Occipital lobe (tissue), 2 donors: ENCODE data around the gene MT2A. TPM values are rescaled to one million over a fixed set of nuclear protein-coding genes. Genes with fewer than 3 reads are reported as not detected.
"Not testable (repeated sequence)": the region's sequence is repeated elsewhere in the genome, so short reads cannot be mapped to it uniquely, and the experiment has no call there.

ENCODE experiments used
- DNase-seq: peaks from one replicate; lab custom pipeline; 2025; lab: John Stamatoyannopoulos, UW
- total RNA-seq: library from RNA; depleted of rRNA; stranded (reverse); fragments of >200 nt; gene quantifications from one replicate; pipeline ENCODE4 v1.2.3, GENCODE V29; 2014

MT2A gene
- 2.3 TPM for total RNA-seq

DNA sequence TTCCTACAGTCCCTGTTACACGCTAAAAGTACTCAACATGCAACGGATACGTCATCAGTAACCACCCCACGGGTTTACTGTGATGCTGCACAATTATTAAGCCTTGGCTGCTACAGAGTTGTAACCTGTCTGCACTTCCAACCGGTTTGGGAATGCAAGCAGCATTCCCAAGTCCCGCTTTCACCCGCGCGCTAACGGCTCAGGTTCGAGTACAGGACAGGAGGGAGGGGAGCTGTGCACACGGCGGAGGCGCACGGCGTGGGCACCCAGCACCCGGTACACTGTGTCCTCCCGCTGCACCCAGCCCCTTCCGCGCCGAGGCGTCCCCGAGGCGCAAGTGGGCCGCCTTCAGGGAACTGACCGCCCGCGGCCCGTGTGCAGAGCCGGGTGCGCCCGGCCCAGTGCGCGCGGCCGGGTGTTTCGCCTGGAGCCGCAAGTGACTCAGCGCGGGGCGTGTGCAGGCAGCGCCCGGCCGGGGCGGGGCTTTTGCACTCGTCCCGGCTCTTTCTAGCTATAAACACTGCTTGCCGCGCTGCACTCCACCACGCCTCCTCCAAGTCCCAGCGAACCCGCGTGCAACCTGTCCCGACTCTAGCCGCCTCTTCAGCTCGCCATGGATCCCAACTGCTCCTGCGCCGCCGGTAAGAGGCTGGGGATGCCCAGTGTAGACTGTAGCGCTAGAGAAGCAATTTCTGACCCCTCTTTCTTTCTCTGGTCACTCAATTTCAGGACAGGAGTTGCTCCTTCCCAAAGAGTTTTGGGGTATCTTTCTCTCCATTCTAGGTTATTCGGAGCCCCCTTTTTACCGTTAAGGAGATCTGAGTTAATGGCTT is at the start of gene MT2A:
MT2A (plus strand) TSS at position 542 of the 833 bp plus-strand sequence; CDS start at position 614, 72 bp downstream.
- peak; percentile 85 for DNase-seq

DNA sequence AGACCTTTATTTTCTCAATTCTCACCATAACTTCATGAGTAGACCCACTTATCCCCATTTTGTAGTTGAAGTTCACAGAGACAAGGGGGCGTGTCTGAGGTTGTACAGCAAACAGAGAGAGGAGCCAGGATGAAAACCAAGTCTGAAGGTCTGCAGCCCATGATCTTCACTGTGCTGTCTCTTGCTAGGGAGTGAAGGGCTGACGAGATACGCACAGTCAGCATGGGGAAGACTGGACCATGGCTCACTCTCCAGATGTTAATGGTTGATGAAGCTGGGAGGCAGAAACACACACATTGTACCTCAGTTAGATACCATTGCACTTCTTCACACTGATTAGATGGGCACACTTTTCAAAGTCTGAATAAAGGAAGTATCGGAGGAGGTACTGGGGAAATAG is 49.3 kb upstream of the MT2A start:
- DNase-seq, result no peak

DNA sequence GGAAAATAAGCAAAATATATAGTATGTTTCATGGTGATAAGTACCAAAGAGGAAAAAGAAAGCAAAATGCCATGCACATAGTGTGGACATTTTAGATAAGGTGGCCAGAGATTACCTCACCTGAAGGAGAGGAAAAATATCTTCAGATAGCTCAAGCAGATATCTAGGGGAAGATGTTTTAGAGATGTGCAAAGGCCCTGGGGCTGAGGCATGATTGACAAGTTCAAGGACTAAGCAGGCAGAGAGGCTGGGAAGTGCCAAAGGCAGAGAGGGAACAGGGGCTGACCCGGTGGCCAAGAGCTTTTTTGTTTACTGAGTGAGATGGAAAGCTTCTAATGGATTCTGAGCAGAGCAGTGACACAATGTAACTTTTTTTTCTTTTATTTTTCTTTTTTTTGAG is 47.9 kb upstream of the MT2A start:
- no peak for DNase-seq

DNA sequence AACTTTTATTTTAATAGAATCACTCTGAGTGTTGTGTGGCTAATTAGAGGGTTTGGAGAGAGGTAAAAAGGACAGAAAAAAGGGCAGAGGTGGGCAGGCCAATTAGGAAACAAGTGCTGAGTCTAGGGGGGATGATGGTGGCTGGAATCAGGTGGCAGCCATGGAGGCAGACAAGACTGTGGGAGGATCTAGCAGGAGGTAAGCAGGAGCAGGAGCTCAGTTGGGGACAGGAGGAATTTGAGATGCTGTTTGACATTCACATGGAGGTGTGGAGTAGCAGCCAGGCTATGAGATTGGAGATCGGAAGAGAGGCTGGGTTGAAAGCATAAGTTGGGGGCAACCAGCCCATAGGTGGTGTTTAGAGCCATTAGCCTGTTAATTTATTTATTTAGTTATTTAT is 47.3 kb upstream of the MT2A start:
- DNase-seq, result no peak

DNA sequence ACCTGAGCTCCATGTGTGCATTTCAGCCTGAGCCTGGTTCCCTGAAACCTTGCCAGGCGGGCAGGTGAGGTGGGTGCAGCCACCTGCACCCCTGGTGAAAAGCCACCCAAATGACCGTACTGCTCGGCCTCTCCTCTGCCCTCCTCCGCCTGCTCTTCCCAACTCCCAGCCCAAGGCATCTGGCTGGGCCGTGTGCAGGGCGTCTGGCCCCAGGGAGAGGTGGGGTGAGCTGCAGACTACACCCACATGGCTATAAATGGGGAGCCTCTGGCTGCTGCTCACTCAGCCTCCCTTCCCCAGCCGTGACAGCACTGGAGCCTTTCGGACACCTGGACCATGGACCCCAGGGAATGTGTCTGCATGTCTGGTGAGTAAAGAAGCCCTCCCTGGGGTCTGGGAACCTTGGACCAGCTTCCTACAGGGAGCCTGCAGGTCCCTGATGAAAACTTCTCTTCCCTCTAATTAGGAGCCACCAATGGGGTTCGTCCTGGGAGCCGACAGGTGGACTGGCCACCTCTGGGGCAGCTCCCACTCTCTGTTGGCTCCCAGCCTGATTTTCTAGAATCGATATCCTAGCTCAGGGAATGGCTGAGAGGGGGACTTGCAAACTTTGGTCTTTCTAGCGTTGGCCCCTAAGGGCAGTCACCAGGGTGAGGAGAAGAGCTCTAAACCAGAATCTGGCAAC is 43.4 kb upstream of the MT2A start, which contains the start of gene MT4:
MT4 (plus strand) TSS at position 281 of the 685 bp plus-strand sequence; CDS start at position 337, 56 bp downstream.
- DNase-seq, result no peak

DNA sequence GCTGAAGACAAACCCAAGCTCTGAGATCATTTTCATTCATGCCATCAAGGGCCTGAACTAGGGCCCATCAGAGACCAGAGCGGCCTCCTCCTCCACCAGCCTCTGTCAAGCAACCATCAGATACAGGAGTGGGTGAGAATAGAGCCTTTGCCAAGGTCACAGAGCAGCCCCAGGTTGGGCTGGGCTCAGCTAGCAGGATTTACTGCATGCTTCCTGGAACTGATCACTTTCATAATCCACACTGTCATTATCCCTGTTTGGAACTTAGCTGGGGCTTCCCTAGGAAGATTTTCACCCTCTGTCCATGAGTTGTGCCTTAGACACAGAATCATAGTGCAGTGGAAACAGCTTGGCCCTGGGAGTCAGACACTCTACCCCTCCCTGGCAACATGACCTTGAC is 38.4 kb upstream of the MT2A start:
- no peak for DNase-seq

DNA sequence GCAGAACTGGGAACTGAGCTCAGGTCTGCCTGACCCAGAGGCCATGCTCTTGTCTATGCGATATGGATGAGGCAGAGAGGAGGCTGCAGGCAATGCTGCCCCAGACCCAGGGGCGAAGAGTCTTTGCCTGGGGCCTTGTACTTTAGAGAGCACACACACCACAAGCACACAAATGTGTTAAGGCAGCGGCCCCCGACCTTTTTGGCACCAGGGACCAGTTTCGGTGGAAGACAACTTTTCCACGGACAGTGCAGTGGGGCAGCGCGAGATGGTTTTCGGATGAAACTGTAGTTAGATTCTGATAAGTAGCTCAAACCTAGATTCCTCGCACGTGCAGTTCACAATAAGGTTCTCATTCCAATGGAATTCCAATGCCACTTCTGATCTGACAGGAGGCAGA is 36.9 kb upstream of the MT2A start:
- DNase-seq, result no peak

DNA sequence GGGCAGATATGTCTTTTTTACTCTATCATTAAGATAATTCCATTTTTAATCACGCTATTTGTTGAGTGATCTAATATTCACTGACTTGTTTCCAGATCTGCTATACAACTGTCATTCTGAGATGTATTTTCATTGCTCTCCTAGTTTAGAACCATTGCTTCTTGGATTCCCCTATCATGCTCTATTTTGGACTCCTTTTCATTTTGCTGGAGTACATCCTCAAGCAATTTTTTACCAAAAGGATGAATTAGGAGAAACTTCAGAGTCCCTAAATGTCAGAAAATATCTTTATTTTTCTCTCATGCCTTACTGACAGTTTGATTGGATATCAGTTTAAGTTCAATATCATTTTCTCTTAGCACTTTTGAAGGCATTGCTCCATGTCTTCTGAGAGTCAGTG is 33.8 kb upstream of the MT2A start:
- no peak for DNase-seq

DNA sequence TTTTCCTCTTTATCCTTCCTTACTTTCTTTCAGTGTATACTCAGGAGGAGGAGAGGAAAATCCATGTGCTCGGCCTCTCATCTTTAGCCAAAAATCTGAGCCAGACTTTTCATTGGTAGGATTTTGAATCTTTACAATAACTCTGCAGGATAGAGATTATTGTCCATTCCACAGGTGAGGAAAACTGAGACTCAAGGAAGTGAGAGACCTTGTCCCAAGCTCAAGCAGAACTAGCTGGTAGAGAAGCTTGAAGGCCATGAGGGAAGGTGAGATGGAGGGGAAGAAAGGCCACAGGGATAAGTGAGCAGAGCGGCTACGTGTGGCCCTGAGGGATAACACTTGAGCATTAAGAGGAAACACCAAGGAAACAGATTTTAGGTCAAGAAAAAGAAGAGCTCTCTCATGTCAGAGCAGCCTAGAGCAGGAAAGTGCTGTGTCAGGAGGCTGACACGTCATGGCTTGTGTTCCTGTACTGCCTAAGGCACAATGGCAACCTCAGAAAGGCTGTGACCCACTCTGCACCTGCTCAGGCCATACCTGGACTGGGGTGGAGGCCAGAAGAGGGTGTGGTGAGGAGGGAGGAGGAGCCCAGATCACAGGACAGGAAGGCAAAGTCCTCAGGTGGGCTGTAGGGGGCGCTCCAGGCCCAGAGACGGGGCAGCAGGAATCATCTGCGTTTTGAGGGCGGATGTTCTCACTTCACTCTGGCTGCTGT is 31.6 kb upstream of the MT2A start:
- no peak for DNase-seq

DNA sequence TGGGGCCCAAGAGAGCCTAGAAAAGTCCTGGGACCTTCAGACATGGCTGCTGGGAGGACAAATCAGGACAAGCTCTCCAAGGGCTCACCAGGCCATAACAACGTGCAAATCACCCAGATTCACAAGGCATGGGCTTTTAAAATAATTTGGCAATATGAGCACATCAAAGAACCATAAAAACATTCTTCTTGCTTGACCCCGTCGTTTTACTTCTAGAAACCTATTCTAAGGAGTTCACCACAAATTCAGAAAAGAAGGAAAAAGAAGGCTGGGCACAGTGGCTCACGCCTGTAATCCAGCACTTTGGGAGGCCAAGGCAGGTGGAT is 31.1 kb upstream of the MT2A start:
- no peak for DNase-seq

DNA sequence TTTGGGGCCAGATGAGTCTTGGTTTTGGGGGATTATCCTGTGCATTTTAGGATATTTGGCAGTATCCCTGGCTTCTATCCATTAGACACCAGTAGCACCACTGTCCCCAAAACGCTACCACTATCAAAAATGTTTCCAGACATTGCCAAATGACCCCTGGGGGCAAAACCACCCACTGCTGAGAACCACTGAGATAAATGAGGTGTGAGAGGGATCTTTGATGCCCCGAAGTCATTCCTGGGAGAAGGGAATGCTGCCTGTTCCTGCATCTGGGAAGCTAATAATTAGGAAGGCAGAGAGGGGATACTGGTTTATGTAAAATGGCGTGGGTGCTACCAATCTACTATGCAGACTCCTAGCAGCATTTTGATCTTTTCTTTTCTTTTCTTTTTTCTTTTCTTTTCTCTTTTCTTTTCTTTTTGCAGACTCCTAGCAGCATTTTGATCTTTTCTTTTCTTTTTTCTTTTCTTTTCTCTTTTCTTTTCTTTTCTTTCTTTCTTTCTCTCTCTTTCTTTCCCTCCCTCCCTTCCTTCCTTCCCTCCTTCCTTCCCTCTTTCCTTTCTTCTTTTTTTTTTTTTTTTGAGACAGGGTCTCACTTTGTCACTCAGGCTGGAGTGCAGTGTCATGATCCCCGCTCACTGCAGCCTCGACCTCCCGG is 27.9 kb upstream of the MT2A start:
- no peak for DNase-seq

DNA sequence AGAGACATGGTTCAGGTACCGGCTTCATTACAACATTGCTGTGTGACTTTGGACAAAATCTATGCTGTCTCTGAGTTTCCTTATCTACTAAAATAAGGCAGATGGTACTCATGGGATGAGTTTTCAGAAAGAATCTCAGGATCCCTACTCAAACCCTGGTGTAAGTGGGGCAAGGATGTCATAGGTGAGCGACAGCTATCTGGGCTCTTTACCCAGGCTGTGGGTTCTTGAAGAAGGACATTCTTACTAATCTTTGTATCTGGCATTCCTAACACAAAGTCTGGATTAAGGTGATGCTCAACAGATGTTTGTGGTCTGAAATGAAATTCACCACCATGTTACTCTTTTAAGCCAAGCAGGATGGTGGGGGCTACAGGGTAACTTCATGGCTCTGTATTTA is 25.5 kb upstream of the MT2A start:
- not testable (repeated sequence) for DNase-seq

DNA sequence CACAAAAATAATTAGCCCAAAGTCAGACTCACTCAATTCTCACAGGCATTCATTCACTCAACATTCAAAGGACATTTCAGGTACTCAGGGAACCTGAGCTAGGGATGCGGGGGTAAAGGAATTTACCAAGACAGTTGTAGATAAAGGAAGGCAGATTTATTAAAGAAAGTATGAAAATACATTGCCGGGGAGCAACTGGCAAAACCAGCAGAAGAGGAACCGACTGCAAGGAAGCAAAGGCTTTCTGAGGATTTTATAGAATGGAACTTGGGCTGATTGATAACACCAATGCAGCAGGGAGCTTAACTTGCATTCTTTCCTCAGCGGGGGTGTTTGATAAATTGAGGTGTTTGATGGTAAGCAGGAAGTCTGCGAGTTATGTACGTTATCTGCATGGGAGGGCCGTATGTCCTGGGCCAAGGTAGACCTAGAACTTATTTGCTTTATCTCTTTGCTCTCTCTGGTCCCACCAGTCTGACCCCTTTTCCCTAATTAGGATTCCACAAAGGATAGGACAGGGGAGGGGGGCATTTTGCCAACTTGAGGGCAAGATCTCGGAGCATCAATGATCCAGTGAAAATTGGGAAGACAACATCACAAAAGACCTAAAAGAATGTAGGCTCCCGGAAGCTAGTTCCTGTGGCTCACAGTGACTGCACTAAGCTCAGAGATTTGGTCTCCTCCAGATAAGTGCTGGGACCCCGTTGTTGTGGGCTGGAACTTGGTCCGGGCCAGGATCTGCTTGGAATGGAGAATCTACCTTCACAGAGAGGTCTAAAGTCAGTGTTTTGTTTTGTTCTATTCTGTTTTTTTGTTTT is 24.8 kb upstream of the MT2A start:
- DNase-seq, result no peak

DNA sequence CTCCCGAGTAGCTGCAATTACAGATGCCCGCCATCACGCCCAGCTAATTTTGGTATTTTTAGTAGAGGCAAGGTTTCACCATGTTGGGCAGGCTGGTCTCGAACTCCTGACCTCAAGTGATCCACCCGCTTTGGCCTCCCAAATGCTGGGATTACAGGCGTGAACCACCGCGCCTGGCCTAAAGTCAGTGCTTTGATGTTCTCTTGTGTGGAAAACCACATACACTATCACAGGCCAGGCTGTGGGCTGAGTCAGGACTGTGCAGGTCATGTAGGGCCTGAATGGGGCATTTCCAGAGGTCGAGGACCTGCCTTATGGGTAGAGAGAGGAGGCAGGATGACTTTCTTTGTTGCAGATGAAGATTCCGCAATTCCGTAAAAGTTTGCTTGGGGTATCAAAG is 24.1 kb upstream of the MT2A start:
- no peak for DNase-seq

DNA sequence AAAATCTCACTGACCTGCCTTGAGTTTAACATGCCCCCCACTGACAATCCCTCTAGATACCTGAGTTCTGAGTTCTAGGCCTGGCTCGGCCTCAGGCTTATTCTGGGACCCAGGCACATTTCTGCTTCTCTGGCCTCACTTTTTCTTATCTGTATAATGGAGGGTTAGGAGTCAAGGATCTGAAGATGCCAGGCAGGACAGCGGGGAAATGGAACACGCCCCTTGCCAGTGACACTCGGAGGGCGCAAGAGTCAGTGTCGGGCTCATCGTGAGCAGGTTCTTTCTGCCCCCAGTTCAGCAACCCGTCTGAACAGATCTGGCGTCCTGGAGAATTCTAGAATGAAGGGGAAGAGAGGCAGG is 19.6 kb upstream of the MT2A start:
- DNase-seq, result no peak

DNA sequence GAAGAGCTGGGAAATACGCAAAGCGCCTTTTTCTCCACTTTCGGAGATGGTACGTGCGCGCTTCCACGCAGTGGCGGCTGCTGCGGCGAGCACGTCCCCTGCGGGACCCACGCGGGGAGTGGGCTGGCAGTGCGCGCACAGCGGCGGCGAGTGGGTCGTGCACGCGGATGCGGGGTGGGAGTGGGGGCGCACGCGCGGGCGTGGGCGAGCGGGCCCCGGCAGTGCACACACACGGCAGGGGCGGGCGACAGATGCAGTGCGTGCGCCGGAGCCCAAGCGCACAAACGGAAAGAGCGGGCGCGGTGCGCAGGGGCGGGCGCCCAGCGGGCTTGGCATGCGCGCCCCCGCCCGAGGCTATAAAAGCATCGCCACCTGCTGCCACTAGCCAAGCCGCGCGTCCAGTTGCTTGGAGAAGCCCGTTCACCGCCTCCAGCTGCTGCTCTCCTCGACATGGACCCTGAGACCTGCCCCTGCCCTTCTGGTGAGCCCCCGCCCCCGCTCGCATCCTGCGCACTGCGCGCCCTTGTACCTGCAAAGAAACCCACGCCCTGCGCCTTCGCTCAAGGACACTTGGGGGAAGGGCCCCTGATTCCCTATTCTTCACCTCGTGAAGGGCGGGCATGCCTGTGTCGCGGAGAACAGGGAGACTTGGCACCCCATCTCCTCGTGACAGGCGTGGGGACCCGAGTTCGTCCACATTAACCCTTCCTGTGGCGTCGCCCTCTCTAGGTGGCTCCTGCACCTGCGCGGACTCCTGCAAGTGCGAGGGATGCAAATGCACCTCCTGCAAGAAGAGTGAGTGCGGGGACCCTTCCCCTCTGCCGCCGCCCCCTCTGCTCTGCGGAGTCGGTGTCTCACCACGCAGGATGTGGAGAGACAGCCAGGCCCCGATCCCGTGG is 19.0 kb upstream of the MT2A start, which contains the start of gene MT3:
MT3 (plus strand) TSS at position 388 of the 899 bp plus-strand sequence; CDS start at position 451, 63 bp downstream.
- peak; percentile 74 for DNase-seq

DNA sequence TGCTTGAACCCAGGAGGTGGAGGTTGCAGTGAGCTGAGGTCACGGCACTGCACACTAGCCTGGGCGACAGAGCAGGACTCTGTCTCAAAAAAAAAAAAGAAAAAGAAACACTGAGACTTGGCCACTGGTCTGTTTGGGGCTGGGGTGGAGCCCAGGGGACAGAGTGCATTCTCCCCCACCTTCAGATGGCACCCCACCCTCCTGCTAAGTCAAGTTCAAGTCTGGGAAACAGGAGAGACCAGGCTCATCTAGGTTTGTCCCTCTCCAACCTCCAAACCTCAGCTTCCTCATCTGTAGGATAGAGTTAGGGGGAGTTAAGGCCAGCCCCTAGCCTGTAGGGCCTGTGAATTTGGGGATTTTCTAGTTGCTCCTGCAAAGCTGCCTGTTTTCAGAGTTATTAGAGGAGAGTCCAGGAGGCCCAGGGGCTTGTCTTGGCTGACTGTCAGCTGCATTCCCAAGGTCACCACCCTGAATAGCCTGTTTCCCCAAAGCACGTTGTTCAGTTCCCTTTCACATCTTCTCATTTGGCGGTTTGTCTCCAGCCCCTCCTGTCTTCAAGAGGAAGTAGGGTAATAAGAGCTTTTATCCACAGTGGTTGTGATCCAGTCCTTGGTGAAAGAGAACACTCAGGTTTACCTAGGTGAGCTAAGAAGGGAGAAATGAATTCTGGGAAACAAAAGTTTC is 16.9 kb upstream of the MT2A start:
- no peak for DNase-seq

DNA sequence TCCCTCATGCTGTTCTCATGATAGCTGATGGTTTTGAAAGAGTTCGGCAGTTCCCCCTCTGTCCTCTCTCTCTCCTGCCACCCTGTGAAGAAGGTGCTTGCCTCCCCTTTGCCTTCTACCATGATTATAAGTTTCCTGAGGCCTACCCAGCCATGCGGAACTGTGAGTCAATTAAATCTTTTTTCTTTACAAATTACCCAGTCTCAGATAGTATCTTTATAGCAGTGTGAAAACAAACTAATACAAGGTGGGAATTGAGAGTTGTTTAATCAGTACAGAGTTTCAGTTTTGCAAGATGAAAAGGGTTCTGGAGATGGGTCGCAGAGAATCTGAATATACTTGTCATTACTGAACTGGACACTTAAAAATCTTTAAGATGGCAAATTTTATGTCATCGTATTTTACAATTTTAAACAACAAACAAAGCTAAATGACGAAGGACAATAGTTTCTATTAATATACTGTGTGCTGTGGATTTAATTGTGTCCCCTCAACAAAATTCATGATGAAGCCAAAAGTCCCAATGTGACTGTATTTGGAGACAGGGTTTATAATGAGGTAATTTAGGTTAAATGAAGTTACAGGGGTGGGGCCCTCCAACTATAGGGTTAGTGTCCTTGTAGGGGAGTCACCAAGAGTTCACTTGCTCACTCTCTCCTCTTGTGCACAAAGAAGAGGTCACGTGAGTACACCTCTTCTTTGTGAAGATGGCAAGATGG is 14.7 kb upstream of the MT2A start:
- no peak for DNase-seq

DNA sequence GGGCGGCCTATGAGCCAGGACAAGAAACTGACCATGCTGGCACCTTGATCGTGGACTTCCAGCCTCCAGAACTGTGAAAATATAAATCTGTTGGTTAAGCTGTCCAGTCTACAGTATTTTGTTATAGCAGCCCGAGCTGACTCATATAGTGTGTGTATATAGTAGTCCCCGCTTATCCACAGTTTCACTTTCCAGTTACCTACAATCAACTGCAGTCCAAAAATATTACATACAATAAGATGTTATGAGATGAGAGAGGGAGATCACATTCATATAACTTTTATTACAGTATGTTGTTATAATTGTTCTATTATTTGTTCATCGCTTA is 14.1 kb upstream of the MT2A start:
- no peak for DNase-seq
